GM12872 (cell line): ENCODE results near the gene CDK5RAP1.

Experiments
- TF ChIP-seq, protein P1 (sequence below): IDR thresholded peaks from 3 replicates; pipeline ENCODE4 v1.5.1; 2011; ENCODE audit warnings: low read depth, mild to moderate bottlenecking, low read length, moderate library complexity; ENCODE audit not compliant: insufficient read depth

CDK5RAP1 gene

DNA sequence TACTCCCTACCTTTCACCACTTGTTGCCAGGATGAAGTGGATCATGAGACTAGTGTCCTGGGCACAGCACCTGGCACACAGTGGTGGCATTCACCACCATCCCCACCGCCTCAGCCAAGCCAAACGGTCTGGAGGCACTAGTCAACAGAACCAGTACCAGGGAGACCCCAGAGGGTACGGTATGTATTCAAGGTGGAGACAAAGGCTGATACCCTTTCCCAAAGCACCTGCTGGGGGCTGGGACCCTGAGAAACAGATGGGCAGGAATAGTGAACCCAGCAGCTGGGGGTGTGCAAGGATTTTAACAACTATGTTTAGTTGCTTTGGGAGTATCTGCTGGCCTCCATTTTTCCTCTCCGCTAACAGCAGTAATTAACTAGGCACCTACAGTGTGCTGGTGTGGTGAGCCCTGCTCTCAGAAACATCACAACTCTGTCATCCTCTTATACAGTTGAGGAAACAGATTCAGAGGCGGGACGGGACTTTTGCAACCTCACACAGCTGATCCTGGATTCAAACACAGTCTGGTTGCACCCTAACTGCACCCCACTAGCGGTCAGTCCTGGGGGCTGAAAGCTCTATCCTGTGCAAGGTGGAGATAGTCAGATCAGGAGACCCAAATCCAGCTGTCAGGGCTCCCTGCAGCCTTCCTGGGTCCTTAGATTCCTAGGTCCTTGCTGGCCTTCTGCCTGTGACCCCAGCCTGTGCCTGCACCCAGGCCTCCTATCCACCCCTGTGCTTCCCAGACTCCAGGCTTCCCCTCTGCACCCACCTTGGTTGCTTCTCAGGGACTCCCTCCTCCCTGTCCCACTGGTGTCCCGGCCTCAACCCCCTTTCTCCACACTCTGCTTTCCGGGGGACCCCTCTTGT lies 41.1 kb upstream of the CDK5RAP1 start:
- TF ChIP-seq, protein P1, sequence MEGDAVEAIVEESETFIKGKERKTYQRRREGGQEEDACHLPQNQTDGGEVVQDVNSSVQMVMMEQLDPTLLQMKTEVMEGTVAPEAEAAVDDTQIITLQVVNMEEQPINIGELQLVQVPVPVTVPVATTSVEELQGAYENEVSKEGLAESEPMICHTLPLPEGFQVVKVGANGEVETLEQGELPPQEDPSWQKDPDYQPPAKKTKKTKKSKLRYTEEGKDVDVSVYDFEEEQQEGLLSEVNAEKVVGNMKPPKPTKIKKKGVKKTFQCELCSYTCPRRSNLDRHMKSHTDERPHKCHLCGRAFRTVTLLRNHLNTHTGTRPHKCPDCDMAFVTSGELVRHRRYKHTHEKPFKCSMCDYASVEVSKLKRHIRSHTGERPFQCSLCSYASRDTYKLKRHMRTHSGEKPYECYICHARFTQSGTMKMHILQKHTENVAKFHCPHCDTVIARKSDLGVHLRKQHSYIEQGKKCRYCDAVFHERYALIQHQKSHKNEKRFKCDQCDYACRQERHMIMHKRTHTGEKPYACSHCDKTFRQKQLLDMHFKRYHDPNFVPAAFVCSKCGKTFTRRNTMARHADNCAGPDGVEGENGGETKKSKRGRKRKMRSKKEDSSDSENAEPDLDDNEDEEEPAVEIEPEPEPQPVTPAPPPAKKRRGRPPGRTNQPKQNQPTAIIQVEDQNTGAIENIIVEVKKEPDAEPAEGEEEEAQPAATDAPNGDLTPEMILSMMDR = no peak

DNA sequence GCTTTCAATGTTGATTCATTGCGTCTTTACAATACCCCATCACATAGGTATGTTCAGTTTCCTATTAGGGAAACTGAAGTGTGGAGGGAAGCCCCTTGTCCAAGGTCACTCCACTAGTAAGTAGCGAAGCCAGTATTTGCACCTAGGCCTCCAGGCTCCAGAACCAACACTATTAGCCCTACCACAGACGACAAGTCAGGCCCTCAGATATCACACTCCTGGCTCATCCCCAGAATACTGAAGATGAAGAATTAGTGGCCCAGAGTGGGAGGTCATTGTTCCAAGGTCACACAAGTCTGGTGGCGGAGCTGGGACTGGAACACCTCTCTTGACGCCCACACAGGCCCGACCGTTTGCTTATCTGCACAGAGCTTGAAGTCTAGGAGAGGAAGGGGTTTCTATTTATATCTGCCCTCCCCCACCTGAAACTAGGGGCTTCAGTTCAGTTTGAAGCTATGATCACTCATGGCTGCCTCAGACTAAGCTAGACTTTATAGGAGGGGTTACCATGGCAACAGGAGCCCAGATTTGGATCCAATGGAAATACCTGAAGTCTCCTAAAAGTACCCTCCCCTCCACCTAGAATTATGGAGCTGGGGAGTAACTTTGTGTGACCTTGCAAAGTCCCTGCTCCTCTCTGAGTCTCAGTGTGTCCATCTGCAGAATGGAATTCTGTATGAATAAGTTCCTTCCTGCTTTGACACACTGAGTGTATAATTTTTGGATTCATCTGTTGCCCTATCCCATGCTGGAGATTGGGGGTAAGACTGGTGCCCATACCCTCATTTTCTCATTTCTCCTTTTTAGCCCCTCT lies 40.0 kb upstream of the CDK5RAP1 start:
- TF ChIP-seq, protein P1 = no peak

DNA sequence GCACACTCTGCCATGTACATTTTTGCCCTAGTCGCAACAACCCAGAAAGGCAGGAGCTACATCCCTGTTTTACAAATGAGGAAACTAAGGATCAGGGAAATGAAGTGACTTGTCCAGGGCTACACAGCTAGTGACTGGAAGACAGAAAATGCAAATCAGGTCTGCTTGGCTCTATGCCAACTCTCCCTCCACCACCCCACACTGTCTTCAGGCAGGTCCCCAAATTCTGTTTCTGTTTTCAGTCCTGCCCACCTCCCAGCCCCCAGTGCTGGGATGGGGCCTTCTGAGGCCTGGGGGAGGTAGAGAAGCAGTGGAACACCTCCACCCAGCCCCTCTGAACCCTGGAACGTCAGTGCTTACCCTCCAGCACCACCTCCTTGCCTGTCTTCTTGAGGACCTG lies 37.2 kb upstream of the CDK5RAP1 start:
- TF ChIP-seq, protein P1 = no peak

DNA sequence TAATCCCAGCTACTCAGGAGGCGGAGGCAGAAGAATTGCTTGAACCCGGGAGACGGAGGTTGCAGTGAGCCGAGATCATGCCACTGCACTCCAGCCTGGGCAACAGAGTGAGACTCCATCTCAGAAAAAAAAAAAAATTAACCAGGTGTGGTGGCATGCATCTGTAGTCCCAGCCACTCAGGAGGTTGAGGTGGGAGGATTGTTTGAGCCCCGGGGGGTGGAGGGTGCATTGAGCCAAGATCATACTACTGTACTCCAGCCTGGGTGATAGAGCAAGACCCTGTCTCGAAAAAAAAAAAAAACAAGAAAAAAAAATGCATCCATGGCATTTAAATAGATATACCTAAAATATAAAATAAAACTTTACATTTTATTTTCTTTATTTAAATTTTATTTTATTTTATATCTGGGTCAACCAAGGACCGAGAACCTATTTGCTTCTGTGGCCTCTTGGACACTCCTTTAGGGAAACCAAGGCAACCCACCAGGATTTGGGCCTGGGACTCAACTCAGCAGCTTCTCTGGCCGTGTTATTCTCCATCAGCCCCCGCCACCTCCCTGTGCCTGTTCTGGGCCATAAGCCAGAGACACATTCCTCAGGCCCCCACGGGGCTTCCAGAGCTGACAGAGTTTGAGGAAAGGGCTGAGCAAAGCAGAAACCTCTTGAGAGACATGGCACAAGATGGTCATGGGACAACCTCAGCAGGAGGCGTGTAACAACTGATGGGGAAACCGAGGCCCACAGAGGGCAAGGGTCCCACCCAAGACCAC lies 36.0 kb upstream of the CDK5RAP1 start:
- TF ChIP-seq, protein P1 = no peak

DNA sequence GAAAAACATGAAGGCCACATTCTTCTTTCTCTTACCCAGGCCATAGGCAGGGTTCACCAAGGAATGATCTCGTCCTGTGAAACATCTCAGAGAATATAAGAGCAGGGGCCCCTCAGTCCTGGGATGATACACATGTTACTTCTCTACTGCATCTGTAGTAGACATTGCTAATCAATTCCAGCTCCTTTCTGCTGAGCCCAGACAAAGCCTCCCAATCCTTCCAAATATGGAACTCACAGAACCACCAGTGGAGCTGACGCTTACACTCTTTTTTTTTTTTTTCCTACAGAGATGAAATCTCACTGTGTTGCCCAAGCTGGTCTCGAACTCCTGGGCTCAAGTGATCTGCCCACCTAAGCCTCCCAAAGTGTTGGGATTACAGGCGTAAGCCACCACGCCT lies 33.1 kb upstream of the CDK5RAP1 start:
- TF ChIP-seq, protein P1 = no peak

DNA sequence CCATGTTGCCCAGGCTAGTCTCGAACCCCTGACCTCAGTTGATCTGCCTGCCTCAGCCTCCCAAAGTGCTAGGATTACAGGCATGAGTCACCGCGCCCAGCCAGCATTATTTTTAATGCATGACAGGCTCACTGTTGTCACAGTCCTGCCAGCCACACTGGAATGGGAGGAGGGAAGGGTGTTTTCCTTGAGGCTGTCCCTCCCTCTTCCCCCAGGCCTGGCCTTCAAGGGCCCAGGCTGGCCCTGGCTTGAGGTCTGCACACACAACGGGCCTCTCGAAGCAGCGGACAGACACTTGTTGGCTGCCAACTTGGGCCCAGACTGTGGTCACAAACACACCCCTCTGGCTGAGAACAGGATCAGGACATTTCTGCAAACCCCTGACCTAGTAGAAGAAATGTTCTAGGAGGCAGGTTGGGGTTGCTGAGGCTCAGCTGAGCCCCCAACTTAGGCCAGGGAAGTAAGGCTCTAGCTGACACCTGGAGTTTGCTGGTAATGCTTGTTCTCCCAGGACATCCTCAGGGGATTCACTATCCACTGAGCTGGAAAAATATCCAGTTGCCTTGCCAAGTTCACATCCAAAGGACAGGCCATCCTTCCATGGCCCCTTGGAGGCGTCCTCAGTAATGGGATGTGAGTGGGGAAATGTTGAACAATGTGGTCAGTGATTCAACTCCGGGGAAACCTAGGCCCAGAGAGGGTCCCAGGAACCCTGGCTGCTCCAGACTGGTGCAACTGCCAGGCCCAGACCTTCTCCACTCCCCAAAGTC lies 32.3 kb upstream of the CDK5RAP1 start:
- TF ChIP-seq, protein P1 = no peak
